Effector memory CD8-positive, alpha-beta T cell (primary cell): ENCODE data around the gene ZPBP2.

Source experiments
- ATAC-seq: fragments of 150-1000 bp; cut with Tn5 transposase; replicated peaks from 2 replicates; pipeline ENCODE4 v1.10.0; 2021; ENCODE audit warnings: mild to moderate bottlenecking, moderate library complexity
- DNase-seq, 3 experiments: peaks; one replicate each; pipeline ENCODE4 v3.0.0; 2021
- H3K27ac Mint-ChIP-seq, 2 donors: one replicate each; pipeline ENCODE4 v1.8.0; 2022; ENCODE audit warnings: mild to moderate bottlenecking in 2 of 2, mixed read lengths in 2 of 2, moderate library complexity in 2 of 2
- H3K27me3 Mint-ChIP-seq, 2 donors: one replicate each; pipeline ENCODE4 v1.8.0; 2022; ENCODE audit warnings: mixed read lengths in 2 of 2
- H3K36me3 Mint-ChIP-seq: one replicate; pipeline ENCODE4 v1.8.0; 2022; ENCODE audit warnings: mild to moderate bottlenecking, moderate library complexity, mixed read lengths; ENCODE audit not compliant: insufficient read depth
- H3K4me1 Mint-ChIP-seq, 2 donors: one replicate each; pipeline ENCODE4 v1.8.0; 2022; ENCODE audit warnings: low read depth in 2 of 2, mixed read lengths in 2 of 2
- H3K4me3 Mint-ChIP-seq, 2 donors: one replicate each; pipeline ENCODE4 v1.8.0; 2022; ENCODE audit warnings: mild to moderate bottlenecking in 2 of 2, mixed read lengths in 2 of 2, moderate library complexity in 2 of 2
- H3K9me3 Mint-ChIP-seq, 2 donors: one replicate each; pipeline ENCODE4 v1.8.0; 2022; ENCODE audit warnings: mixed read lengths in 2 of 2

Gene ZPBP2

GRCh38 chr17:39924691-39925055 lies 56.7 kb downstream of the ZPBP2 start:
- no peak for ATAC-seq
- peak overlapping the region; percentile 94 to 97 for H3K27ac Mint-ChIP-seq
- H3K36me3 Mint-ChIP-seq, result peaks cover 54% of the 10 kb centered on the region
- no peak for DNase-seq
- H3K9me3 Mint-ChIP-seq, result no peaks in the 10 kb centered on the region
- H3K4me1 Mint-ChIP-seq, result peaks cover 51 to 54% of the 10 kb centered on the region in 2 donors
- H3K27me3 Mint-ChIP-seq, result no peaks in the 10 kb centered on the region
- H3K4me3 Mint-ChIP-seq, result peak overlapping the region; percentile 87 to 92

GRCh38 chr17:39925282-39926134 lies 57.5 kb downstream of the ZPBP2 start:
- ATAC-seq (no peak), DNase-seq (no peak)
- no peaks in the 10 kb centered on the region for H3K9me3 Mint-ChIP-seq
- H3K36me3 Mint-ChIP-seq, result peaks cover 54% of the 10 kb centered on the region
- H3K4me1 Mint-ChIP-seq, result peaks cover 51 to 54% of the 10 kb centered on the region in 2 donors
- H3K4me3 Mint-ChIP-seq, result peak overlapping the region; percentile 87 to 92
- peak overlapping the region; percentile 94 to 97 for H3K27ac Mint-ChIP-seq
- no peaks in the 10 kb centered on the region for H3K27me3 Mint-ChIP-seq

GRCh38 chr17:39926135-39926587 lies 58.2 kb downstream of the ZPBP2 start:
- H3K4me3 Mint-ChIP-seq, result peak overlapping the region; percentile 87 to 92
- peaks cover 49% of the 10 kb centered on the region for H3K36me3 Mint-ChIP-seq
- H3K4me1 Mint-ChIP-seq, result peaks cover 50 to 51% of the 10 kb centered on the region in 2 donors
- H3K9me3 Mint-ChIP-seq, result no peaks in the 10 kb centered on the region
- H3K27ac Mint-ChIP-seq, result peak overlapping the region; percentile 94 to 97
- DNase-seq, result no peak
- H3K27me3 Mint-ChIP-seq, result no peaks in the 10 kb centered on the region
- no peak for ATAC-seq

- Mint-ChIP-seq H3K9me3 (no peaks in the 10 kb centered on the region), H3K27me3 (no peaks in the 10 kb centered on the region), H3K4me3 (peak overlapping the region; percentile 87 to 92), H3K4me1 (peaks cover 47 to 48% of the 10 kb centered on the region in 2 donors), H3K36me3 (peaks cover 45% of the 10 kb centered on the region), H3K27ac (peak overlapping the region; percentile 94 to 97)
- peak; percentile 68 for ATAC-seq
- peak; percentile 53 to 58 (median 56) for DNase-seq
Observed at GRCh38 chr17:39926588-39927100, 58.6 kb downstream of the ZPBP2 start.
